ENCODE data around the gene SNX30.

DNA sequence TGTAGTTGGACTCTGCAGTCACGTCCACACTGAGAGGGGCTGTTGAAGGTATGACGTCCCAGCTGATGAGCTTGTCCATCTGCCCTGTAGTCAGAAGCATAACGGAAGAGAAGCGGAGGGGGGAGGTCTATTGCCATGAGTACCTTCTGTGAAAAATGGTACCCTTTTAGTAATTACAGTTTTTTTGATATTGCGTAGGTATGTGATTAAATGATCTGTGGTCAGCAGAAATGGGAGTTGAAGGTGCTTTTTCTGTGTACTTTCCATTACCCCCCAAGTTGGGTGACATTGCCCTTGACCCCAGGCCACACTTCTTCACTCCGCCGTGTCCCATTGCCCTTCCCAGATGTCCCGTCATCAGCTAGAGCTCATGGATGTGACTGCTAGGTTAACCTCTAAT is 45.9 kb downstream of the SNX30 start:
- TF ChIP-seq, protein P1, sequence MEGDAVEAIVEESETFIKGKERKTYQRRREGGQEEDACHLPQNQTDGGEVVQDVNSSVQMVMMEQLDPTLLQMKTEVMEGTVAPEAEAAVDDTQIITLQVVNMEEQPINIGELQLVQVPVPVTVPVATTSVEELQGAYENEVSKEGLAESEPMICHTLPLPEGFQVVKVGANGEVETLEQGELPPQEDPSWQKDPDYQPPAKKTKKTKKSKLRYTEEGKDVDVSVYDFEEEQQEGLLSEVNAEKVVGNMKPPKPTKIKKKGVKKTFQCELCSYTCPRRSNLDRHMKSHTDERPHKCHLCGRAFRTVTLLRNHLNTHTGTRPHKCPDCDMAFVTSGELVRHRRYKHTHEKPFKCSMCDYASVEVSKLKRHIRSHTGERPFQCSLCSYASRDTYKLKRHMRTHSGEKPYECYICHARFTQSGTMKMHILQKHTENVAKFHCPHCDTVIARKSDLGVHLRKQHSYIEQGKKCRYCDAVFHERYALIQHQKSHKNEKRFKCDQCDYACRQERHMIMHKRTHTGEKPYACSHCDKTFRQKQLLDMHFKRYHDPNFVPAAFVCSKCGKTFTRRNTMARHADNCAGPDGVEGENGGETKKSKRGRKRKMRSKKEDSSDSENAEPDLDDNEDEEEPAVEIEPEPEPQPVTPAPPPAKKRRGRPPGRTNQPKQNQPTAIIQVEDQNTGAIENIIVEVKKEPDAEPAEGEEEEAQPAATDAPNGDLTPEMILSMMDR (IDR thresholded peaks at IDR 0.05; ENCODE audit: low read length), result no peak
- no peak for TF ChIP-seq EZH2 (IDR thresholded peaks at IDR 0.05; ENCODE audit: borderline replicate concordance, low read length)
